Gastroesophageal sphincter (tissue), 3 donors: Measurements from ENCODE around the gene ARHGAP6.

Experiments
- EP300 ChIP-seq: sonication (generic); formaldehyde crosslinking; IDR thresholded peaks from one replicate; pipeline ENCODE4 v1.6.1; 2017; ENCODE audit warnings: antibody characterized with exemption, mild to moderate bottlenecking
- POLR2A ChIP-seq, 2 donors: fragments of 450-650 bp; IDR thresholded peaks; one replicate each; pipeline ENCODE4 v1.6.1; 2017; ENCODE audit warnings: antibody characterized with exemption in 2 of 2, mild to moderate bottlenecking in 2 of 2, moderate library complexity in 1 of 2
- POLR2AphosphoS5 ChIP-seq: sonication (generic); formaldehyde crosslinking; IDR thresholded peaks from one replicate; pipeline ENCODE4 v1.6.1; 2017; ENCODE audit warnings: antibody characterized with exemption
- TF ChIP-seq, protein P1 (sequence below), 4 experiments: fragments of 200-600 bp in 2 of 4; fragments of 450-650 bp in 2 of 4; sonication (generic) in 1 of 4; IDR thresholded peaks; one replicate each; pipeline ENCODE4 v1.5.1; 2017 to 2019; ENCODE audit warnings: antibody characterized with exemption in 4 of 4, mild to moderate bottlenecking in 2 of 4, moderate library complexity in 2 of 4

DNA sequence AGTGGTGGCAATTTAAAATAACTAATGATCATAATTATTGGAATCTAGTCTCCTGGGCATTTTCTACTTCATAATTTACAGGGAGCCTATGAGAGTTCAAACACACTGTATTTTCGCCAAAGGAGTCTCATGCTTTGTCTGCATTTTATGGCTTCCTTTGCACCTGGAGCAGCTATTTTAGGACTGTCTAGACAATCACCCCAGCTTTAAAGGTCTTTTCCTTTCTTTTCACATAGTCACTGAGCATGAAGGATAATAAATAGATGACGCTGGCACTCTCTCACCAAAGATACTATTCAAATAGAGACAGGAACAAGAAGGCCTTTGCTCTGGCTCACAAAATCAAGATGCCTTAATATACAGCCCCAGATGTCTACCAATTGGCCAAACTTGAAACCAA lies 329.5 kb downstream of the ARHGAP6 start:
- TF ChIP-seq EP300 = no peak
- TF ChIP-seq, protein P1, sequence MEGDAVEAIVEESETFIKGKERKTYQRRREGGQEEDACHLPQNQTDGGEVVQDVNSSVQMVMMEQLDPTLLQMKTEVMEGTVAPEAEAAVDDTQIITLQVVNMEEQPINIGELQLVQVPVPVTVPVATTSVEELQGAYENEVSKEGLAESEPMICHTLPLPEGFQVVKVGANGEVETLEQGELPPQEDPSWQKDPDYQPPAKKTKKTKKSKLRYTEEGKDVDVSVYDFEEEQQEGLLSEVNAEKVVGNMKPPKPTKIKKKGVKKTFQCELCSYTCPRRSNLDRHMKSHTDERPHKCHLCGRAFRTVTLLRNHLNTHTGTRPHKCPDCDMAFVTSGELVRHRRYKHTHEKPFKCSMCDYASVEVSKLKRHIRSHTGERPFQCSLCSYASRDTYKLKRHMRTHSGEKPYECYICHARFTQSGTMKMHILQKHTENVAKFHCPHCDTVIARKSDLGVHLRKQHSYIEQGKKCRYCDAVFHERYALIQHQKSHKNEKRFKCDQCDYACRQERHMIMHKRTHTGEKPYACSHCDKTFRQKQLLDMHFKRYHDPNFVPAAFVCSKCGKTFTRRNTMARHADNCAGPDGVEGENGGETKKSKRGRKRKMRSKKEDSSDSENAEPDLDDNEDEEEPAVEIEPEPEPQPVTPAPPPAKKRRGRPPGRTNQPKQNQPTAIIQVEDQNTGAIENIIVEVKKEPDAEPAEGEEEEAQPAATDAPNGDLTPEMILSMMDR (IDR thresholded peaks at IDR 0.05) = no peak
- no peak for TF ChIP-seq POLR2AphosphoS5
- TF ChIP-seq POLR2A (IDR thresholded peaks at IDR 0.05) = no peak
